CD8-positive, alpha-beta memory T cell (primary cell): ENCODE data around the gene S100A7. TPM values are rescaled to one million over a fixed set of nuclear protein-coding genes. Genes with fewer than 3 reads are reported as not detected.
"Not testable (repeated sequence)": the region's sequence is repeated elsewhere in the genome, so short reads cannot be mapped to it uniquely, and the experiment has no call there.

Experiments used
- CTCF ChIA-PET: fragments of 350-600 bp; sonication (Branson Sonifier 250); formaldehyde crosslinking; loops from one replicate; lab custom pipeline; 2021; ENCODE audit warnings: antibody characterized with exemption; lab: Charles Lee
- POLR2A ChIA-PET: fragments of 350-600 bp; sonication (Branson Sonifier 250); formaldehyde crosslinking; loops from one replicate; lab custom pipeline; 2021; ENCODE audit warnings: antibody characterized with exemption; lab: Charles Lee
- DNase-seq, 5 donors: peaks; one replicate each; pipeline versions ENCODE4 v3.0.0 to v3.0.0-alpha.2; 2020 to 2022; ENCODE audit warnings: mixed read lengths in 1 of 5
- H3K27ac ChIP-seq: one replicate; pipeline ENCODE4 v1.7.0; 2013; ENCODE audit warnings: low read depth, mild to moderate bottlenecking, low read length, moderate library complexity
- H3K27me3 ChIP-seq: 2 replicates; pipeline ENCODE4 v1.7.0; 2013; ENCODE audit warnings: low read length, mild to moderate bottlenecking; ENCODE audit not compliant: insufficient read depth, poor library complexity, severe bottlenecking
- H3K36me3 ChIP-seq: 2 replicates; pipeline ENCODE4 v1.7.0; 2013; ENCODE audit warnings: mild to moderate bottlenecking, low read length, moderate library complexity; ENCODE audit not compliant: insufficient read depth
- H3K4me1 ChIP-seq: 2 replicates; pipeline ENCODE4 v1.7.0; 2013; ENCODE audit warnings: mild to moderate bottlenecking, low read length, moderate library complexity; ENCODE audit not compliant: insufficient read depth
- H3K4me3 ChIP-seq: 2 replicates; pipeline ENCODE4 v1.7.0; 2013; ENCODE audit warnings: mild to moderate bottlenecking, low read length
- H3K9me3 ChIP-seq: 2 replicates; pipeline ENCODE4 v1.7.0; 2013; ENCODE audit warnings: mild to moderate bottlenecking, low read length
- H3K27ac Mint-ChIP-seq, 8 donors: one replicate each; pipeline ENCODE4 v1.8.0; 2020 to 2021; ENCODE audit warnings: mixed read lengths in 8 of 8, mild to moderate bottlenecking in 6 of 8, inconsistent platforms in 3 of 8, moderate library complexity in 3 of 8
- H3K27me3 Mint-ChIP-seq, 2 donors: one replicate each; pipeline ENCODE4 v1.8.0; 2020 to 2021; ENCODE audit warnings: mixed read lengths in 2 of 2, mild to moderate bottlenecking in 1 of 2, moderate library complexity in 1 of 2
- H3K36me3 Mint-ChIP-seq, 3 donors: one replicate each; pipeline ENCODE4 v1.8.0; 2020 to 2021; ENCODE audit warnings: mixed read lengths in 3 of 3, inconsistent platforms in 1 of 3, mild to moderate bottlenecking in 1 of 3
- H3K4me1 Mint-ChIP-seq, 3 donors: one replicate each; pipeline ENCODE4 v1.8.0; 2020 to 2021; ENCODE audit warnings: mixed read lengths in 3 of 3, inconsistent platforms in 1 of 3, mild to moderate bottlenecking in 1 of 3
- H3K4me3 Mint-ChIP-seq, 7 donors: one replicate each; pipeline ENCODE4 v1.8.0; 2020 to 2021; ENCODE audit warnings: mixed read lengths in 7 of 7, mild to moderate bottlenecking in 6 of 7, moderate library complexity in 4 of 7, inconsistent platforms in 2 of 7
- H3K9me3 Mint-ChIP-seq, 5 donors: one replicate each; pipeline ENCODE4 v1.8.0; 2020 to 2022; ENCODE audit warnings: mixed read lengths in 5 of 5, mild to moderate bottlenecking in 3 of 5, moderate library complexity in 2 of 5, inconsistent platforms in 1 of 5
- polyA plus RNA-seq: library from polyadenylated mRNA; unstranded; fragments of 300-500 nt; fragmentation: Illumina TruSeq; gene quantifications from one replicate; pipeline ENCODE4 v1.2.3, GENCODE V29; 2021
- total RNA-seq, 2 experiments: library from RNA; stranded (reverse); gene quantifications; one replicate each; pipeline ENCODE4 v1.2.3, GENCODE V29; 2021

The S100A7 gene
- total and polyA plus RNA-seq, 3 experiments from 2014 or later: not detected

- H3K9me3 ChIP-seq, H3K36me3 Mint-ChIP-seq, DNase-seq, H3K27ac Mint-ChIP-seq, CTCF ChIA-PET, H3K27me3 ChIP-seq, H3K4me1 ChIP-seq, POLR2A ChIA-PET, H3K36me3 ChIP-seq, H3K4me3 Mint-ChIP-seq, H3K4me3 ChIP-seq, H3K27ac ChIP-seq, H3K9me3 Mint-ChIP-seq, H3K4me1 Mint-ChIP-seq: not testable (repeated sequence)
- peaks cover 13 to 67% of the 10 kb centered on the region in 2 donors for H3K27me3 Mint-ChIP-seq
Measured at GRCh38 chr1:153448851-153449250, 11.6 kb downstream of the S100A7 start.

DNA sequence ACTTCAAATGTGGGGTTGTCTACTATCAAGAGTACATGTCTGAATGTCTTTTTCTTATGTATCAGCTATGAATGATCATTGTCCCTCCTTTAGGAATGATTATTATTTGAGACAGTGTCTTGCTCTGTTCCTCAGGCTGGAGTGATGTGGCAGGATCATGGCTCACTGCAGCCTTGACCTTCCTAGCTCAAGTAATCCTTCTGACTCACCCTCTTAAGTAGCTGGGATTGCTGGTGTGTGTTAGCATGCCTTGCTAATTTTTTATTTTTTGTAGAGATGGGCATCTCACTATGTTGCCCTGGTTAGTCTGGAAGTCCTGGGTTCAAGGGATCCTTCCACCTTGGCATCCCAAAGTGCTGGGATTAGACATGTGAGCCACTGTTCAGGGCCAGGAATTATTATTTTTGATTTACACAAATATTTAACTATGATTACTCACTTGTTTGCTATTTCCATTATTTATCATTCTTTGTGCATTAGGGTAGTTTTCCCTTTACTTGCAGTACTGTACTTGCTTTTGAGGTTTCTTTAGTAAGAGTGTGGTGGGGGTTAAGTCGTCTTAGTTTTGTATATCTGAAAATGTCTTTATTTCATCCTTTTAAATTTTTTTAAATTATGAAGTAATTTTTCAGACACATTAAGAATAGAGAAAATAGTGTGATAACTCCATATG is 12.8 kb downstream of the S100A7 start:
- Mint-ChIP-seq H3K27ac (no peak overlapping the region), H3K27me3 (peaks cover 18 to 67% of the 10 kb centered on the region in 2 donors), H3K36me3 (no peaks in the 10 kb centered on the region), H3K9me3 (peaks cover 0 to 2% (median 0%) of the 10 kb centered on the region in 5 donors), H3K4me1 (no peaks in the 10 kb centered on the region), H3K4me3 (no peak overlapping the region)
- POLR2A ChIA-PET: no interaction called here
- no peak overlapping the region for H3K4me3 ChIP-seq
- CTCF ChIA-PET: no interaction called here
- no peaks in the 10 kb centered on the region for H3K36me3 ChIP-seq
- no peak for DNase-seq
- no peaks in the 10 kb centered on the region for H3K9me3 ChIP-seq
- no peak overlapping the region for H3K27ac ChIP-seq
- H3K4me1 ChIP-seq: no peaks in the 10 kb centered on the region
- H3K27me3 ChIP-seq: peaks cover 4% of the 10 kb centered on the region

GRCh38 chr1:153444078-153444477 is 16.4 kb downstream of the S100A7 start:
- Mint-ChIP-seq H3K4me1 (no peaks in the 10 kb centered on the region), H3K36me3 (no peaks in the 10 kb centered on the region), H3K27ac (no peak overlapping the region), H3K4me3 (no peak overlapping the region), H3K9me3 (peaks cover 0 to 4% (median 0%) of the 10 kb centered on the region in 5 donors), H3K27me3 (peaks cover 20 to 52% of the 10 kb centered on the region in 2 donors)
- no peak overlapping the region for H3K4me3 ChIP-seq
- DNase-seq: no peak
- no peak overlapping the region for H3K27ac ChIP-seq
- POLR2A ChIA-PET: no interaction called here
- H3K9me3 ChIP-seq: no peaks in the 10 kb centered on the region
- H3K4me1 ChIP-seq: no peaks in the 10 kb centered on the region
- H3K27me3 ChIP-seq: no peaks in the 10 kb centered on the region
- CTCF ChIA-PET: no interaction called here
- H3K36me3 ChIP-seq: no peaks in the 10 kb centered on the region

GRCh38 chr1:153443486-153443885 is 17.0 kb downstream of the S100A7 start:
- Mint-ChIP-seq H3K36me3 (no peaks in the 10 kb centered on the region), H3K27ac (no peak overlapping the region), H3K9me3 (peaks cover 0 to 4% (median 0%) of the 10 kb centered on the region in 5 donors), H3K4me3 (no peak overlapping the region), H3K4me1 (no peaks in the 10 kb centered on the region), H3K27me3 (peaks cover 18 to 49% of the 10 kb centered on the region in 2 donors)
- Histone ChIP-seq H3K36me3 (no peaks in the 10 kb centered on the region), H3K27me3 (no peaks in the 10 kb centered on the region), H3K4me3 (no peak overlapping the region), H3K9me3 (no peaks in the 10 kb centered on the region), H3K27ac (no peak overlapping the region), H3K4me1 (no peaks in the 10 kb centered on the region)
- POLR2A ChIA-PET: no interaction called here
- DNase-seq: no peak
- CTCF ChIA-PET: no interaction called here

- Histone ChIP-seq H3K27me3 (no peaks in the 10 kb centered on the region), H3K36me3 (no peaks in the 10 kb centered on the region), H3K4me3 (no peak overlapping the region), H3K27ac (no peak overlapping the region), H3K9me3 (no peaks in the 10 kb centered on the region), H3K4me1 (no peaks in the 10 kb centered on the region)
- Mint-ChIP-seq H3K27ac (no peak overlapping the region), H3K9me3 (peaks cover 0 to 4% (median 0%) of the 10 kb centered on the region in 5 donors), H3K27me3 (peaks cover 27 to 60% of the 10 kb centered on the region in 2 donors), H3K4me1 (no peaks in the 10 kb centered on the region), H3K4me3 (no peak overlapping the region), H3K36me3 (peaks cover 0 to 2% (median 0%) of the 10 kb centered on the region in 3 donors)
- no peak for DNase-seq
- CTCF ChIA-PET: no interaction called here
- POLR2A ChIA-PET: no interaction called here
Measured at GRCh38 chr1:153441238-153441755, 19.2 kb downstream of the S100A7 start.

DNA sequence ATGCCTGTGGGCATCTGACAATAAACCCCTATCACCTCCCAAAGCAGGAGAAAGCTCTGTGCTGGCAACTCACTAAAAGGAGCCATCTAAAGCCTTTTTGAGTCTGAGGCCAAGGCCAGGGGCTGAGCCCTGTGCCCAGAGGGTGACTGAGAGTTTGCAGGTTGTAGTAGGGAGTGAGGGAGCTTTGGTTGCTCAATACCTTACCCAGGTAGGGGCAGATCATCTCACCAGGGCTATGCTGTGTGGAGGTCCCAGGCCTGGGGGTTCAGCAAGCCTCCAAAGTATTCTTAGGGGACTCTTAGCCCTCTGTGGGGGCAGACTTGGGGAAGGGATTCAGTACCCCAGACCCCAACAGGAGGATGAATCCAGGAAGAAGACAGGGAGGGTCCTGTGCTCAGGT is 21.2 kb downstream of the S100A7 start:
- no peak overlapping the region for H3K4me3 ChIP-seq
- POLR2A ChIA-PET: no interaction called here
- H3K36me3 ChIP-seq: no peaks in the 10 kb centered on the region
- CTCF ChIA-PET: no interaction called here
- Mint-ChIP-seq H3K27me3 (peaks cover 23 to 59% of the 10 kb centered on the region in 2 donors), H3K27ac (peak overlapping the region in 1 of 8 donors; percentile 65), H3K36me3 (peaks cover 0 to 2% (median 0%) of the 10 kb centered on the region in 3 donors), H3K9me3 (peaks cover 0 to 4% (median 0%) of the 10 kb centered on the region in 5 donors), H3K4me1 (no peaks in the 10 kb centered on the region), H3K4me3 (no peak overlapping the region)
- no peaks in the 10 kb centered on the region for H3K4me1 ChIP-seq
- DNase-seq: no peak
- H3K9me3 ChIP-seq: no peaks in the 10 kb centered on the region
- H3K27me3 ChIP-seq: no peaks in the 10 kb centered on the region
- H3K27ac ChIP-seq: no peak overlapping the region

DNA sequence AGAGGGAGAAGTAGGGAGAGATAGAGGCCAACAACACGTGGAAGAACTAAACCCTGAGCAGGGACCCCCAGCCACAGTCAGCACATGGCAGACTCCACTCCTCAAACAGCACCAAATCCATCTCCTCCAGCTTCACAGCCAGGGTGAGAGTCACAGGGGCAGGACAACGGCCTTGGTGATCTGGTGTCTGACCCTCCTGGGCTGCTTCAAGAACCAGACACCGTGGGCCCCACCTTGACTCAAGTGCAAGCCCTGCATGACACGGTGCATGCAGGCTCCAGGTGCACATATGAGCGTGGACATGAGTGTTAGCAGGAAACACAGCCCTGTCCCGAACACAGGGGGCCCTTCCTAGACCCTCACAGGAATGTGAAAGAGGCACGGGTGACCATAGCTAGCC is 21.9 kb downstream of the S100A7 start:
- ChIA-PET CTCF (no interaction called here), POLR2A (no interaction called here)
- H3K27me3 Mint-ChIP-seq: peaks cover 23 to 55% of the 10 kb centered on the region in 2 donors
- DNase-seq: no peak
- no peak overlapping the region for H3K27ac ChIP-seq
- no peak overlapping the region for H3K4me3 ChIP-seq
- no peaks in the 10 kb centered on the region for H3K36me3 ChIP-seq
- peaks cover 0 to 4% (median 0%) of the 10 kb centered on the region in 5 donors for H3K9me3 Mint-ChIP-seq
- H3K9me3 ChIP-seq: no peaks in the 10 kb centered on the region
- H3K27ac Mint-ChIP-seq: no peak overlapping the region
- no peaks in the 10 kb centered on the region for H3K27me3 ChIP-seq
- no peak overlapping the region for H3K4me3 Mint-ChIP-seq
- H3K4me1 Mint-ChIP-seq: no peaks in the 10 kb centered on the region
- H3K36me3 Mint-ChIP-seq: peaks cover 0 to 2% (median 0%) of the 10 kb centered on the region in 3 donors
- no peaks in the 10 kb centered on the region for H3K4me1 ChIP-seq

DNA sequence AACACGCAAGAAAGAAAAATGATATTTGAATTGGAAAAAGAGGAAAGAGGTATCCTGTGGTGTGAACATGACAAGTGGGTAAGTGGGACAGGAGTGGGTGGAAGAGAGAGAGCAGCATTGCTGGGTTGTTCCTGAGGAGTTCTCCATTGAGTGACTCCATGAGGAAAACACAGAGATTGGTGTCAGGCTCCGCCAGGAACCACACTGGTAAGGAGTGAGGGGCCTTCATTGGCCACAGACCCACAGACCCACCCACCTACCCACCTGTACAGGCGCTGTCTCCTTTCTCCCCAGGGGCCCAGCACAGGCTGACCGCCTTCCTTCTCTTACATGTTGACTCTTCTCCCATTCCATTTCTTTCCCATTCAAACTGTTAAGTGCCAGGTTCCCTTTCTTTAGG is 23.2 kb downstream of the S100A7 start:
- peaks cover 0 to 2% (median 0%) of the 10 kb centered on the region in 3 donors for H3K36me3 Mint-ChIP-seq
- no peaks in the 10 kb centered on the region for H3K4me1 ChIP-seq
- H3K4me3 Mint-ChIP-seq: no peak overlapping the region
- H3K27me3 ChIP-seq: no peaks in the 10 kb centered on the region
- no peak overlapping the region for H3K27ac ChIP-seq
- ChIA-PET CTCF (no interaction called here), POLR2A (no interaction called here)
- no peak overlapping the region for H3K4me3 ChIP-seq
- peaks cover 0 to 3% (median 0%) of the 10 kb centered on the region in 5 donors for H3K9me3 Mint-ChIP-seq
- no peaks in the 10 kb centered on the region for H3K4me1 Mint-ChIP-seq
- H3K27ac Mint-ChIP-seq: no peak overlapping the region
- H3K36me3 ChIP-seq: no peaks in the 10 kb centered on the region
- no peaks in the 10 kb centered on the region for H3K9me3 ChIP-seq
- H3K27me3 Mint-ChIP-seq: peaks cover 20 to 56% of the 10 kb centered on the region in 2 donors
- DNase-seq: no peak
